ENCODE results near the gene WASF3. TPM values are rescaled to one million over a fixed set of nuclear protein-coding genes. Genes with fewer than 3 reads are reported as not detected.

The WASF3 gene
- polyA plus RNA-seq (ENCODE audit: insufficient read length in 10 of 10), result 10 to 100 TPM; 10.6 to 17.1 (median 12.3) TPM
- long read RNA-seq, donor 1, result 0 reads
- long read RNA-seq, donor 2, full-length matches to known transcripts, result 1 of 1 reads
- long read RNA-seq, donor 2, partial matches to known transcripts, result 0 of 1 reads
- long read RNA-seq, donor 2, other reads (novel, unspliced or antisense), result 0 of 1 reads
- long read RNA-seq, donor 3, result 0 reads
- long read RNA-seq, donor 4, full-length matches to known transcripts, result 3 of 3 reads
- long read RNA-seq, donor 4, partial matches to known transcripts, result 0 of 3 reads
- long read RNA-seq, donor 4, other reads (novel, unspliced or antisense), result 0 of 3 reads
- long read RNA-seq, donor 5, result 0 reads
- long read RNA-seq, donor 6, partial matches to known transcripts, result 23 of 23 reads
- long read RNA-seq, donor 6, other reads (novel, unspliced or antisense), result 0 of 23 reads
- long read RNA-seq, donor 7, partial matches to known transcripts, result 16 of 16 reads
- long read RNA-seq, donor 7, other reads (novel, unspliced or antisense), result 0 of 16 reads
- long read RNA-seq, donor 8, full-length matches to known transcripts, result 2 of 2 reads
- long read RNA-seq, donor 8, partial matches to known transcripts, result 0 of 2 reads
- long read RNA-seq, donor 8, other reads (novel, unspliced or antisense), result 0 of 2 reads
- long read RNA-seq, donor 9, result 0 reads

GRCh38 chr13:26557393-26558073 is at the start of gene WASF3:
TSS of gene WASF3 (plus strand) at chr13:26557683. CDS start at chr13:26642271, 84,588 bp downstream.
- DNase-seq, result peak; percentile 94 to 97 (median 95)

- peak in 2 of 3 donors; percentile 61 to 70 for DNase-seq
These were observed 48.6 kb upstream of the WASF3 start for GRCh38 chr13:26508885-26509284.

DNA sequence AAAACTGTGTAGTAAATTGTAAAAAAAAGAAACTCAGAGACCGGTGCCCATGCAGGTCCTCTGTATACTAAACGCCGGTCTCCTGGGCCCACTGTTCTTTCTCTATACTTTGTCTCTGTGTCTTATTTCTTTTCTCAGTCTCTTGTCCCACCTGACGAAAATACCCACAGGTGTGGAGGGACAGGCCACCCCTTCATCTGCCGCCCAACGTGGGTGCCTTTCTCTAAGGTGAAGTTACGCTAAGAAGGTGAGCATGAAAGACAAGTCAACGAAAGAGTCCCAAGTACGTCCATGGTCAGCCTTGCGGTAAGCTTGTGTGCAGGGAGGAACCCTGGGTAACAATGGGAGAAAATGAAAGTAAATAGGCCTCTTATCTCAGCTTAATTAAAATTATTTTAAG is 48.0 kb upstream of the WASF3 start:
- DNase-seq, result no peak

- no peak for DNase-seq
These were observed 43.6 kb upstream of the WASF3 start for GRCh38 chr13:26513931-26514330.

- DNase-seq, result no peak
These were observed 41.8 kb upstream of the WASF3 start for GRCh38 chr13:26515721-26516120.

DNA sequence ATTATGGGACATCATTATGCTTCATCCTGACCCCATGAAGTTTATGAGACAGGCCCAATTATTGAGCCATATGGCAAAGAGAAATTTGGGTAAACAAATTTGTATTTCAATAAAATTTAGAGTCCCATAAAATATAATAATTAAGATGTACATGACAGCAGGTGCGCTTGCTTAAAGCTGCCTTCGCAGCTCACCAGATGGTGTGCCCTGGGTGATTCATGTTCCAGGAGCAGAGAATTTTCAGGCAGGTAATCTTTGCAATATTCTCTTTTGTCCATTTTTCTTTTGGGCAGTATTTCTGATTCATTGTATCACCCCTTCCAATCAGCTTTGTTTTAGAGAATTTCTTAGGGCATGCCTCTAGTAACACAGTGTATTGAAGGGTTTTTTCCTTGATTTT is 39.5 kb upstream of the WASF3 start:
- DNase-seq, result no peak

GRCh38 chr13:26518451-26518959 is 39.0 kb upstream of the WASF3 start:
- no peak for DNase-seq

DNA sequence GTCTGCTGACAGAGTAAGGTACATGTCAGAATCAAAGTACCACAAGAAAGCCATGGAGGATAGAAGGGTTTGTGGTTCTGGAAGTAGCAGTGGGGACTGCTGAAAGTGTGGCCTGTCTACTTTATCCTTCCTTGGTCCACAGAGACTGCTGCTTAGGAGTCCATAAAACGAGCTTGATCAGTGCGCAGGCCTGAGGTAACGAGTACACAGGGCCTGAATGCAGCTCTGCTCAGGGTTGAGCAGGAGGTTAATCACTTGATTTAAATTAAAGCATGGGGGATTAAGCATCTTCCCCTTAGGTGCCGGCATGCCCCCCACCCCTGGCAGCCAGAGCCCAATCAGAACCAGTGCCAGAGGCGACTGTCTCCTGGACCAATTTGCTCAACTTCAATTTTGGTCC is 34.9 kb upstream of the WASF3 start:
- no peak for DNase-seq

GRCh38 chr13:26523007-26523406 is 34.5 kb upstream of the WASF3 start:
- no peak for DNase-seq

DNA sequence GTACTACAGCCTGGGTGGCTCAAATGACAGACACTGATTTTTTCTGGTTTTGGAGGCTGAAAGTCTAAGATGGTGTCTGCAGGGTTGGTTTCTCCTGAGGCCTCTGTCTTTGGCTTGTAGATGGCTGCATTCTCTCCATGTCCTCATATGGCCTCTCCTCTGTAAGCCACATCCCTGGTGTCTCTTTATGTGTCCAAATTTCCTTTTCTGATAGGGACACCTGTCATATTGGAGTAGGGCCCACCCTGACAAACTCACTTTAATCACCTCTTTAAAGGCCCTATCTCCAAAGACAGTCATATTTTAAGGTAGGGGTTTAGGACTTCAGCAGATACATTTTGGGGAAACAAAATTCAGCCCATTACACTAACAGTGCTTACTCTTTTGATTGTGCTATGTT is 32.0 kb upstream of the WASF3 start:
- DNase-seq, result no peak

DNA sequence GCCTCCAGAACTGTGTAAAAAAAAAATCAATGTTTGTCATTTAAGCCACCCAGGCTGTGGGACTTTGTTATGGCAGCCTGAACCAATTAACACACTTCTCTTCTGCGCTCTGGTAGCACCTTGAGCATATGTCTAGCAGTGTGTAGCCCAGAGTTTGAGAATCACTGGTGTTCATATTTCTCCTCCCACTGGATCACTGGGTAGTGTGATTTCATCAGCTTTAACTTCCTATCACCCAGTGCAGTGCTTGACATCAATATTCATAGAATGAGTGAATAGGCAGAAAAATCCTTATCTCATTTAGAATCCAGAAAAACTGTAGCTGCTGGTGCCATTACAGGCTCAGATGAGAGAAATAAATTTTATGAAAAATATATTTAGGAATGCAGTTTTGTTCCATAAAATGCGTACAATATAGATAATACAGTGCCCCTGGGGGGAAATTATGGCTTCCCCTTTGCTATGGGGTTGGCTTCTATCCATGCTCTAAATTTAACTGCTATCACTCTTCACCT is 30.7 kb upstream of the WASF3 start:
- DNase-seq, result no peak

GRCh38 chr13:26528527-26528926 is 29.0 kb upstream of the WASF3 start:
- no peak for DNase-seq

GRCh38 chr13:26529441-26529840 is 28.0 kb upstream of the WASF3 start:
- peak; percentile 47 to 84 (median 78) for DNase-seq

DNA sequence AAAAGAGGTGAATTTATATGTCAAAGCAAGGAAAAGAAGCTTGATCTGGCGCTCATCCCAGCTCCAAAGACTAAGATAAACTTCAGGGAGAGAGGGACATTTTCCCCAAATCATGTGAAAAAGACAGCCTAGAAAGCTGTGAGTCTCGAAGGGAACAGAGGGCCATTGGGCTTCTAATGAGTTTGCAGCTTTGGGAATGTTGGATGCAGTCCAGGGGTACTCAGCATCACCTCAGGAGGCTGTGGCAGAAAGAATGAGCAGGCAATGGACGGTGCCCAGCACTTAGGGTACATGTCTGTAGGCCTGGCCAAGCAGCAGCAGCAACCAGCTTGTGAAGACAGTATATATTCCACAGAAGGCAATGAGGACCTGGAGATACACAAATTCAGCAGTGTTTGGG is 25.7 kb upstream of the WASF3 start:
- DNase-seq, result no peak

DNA sequence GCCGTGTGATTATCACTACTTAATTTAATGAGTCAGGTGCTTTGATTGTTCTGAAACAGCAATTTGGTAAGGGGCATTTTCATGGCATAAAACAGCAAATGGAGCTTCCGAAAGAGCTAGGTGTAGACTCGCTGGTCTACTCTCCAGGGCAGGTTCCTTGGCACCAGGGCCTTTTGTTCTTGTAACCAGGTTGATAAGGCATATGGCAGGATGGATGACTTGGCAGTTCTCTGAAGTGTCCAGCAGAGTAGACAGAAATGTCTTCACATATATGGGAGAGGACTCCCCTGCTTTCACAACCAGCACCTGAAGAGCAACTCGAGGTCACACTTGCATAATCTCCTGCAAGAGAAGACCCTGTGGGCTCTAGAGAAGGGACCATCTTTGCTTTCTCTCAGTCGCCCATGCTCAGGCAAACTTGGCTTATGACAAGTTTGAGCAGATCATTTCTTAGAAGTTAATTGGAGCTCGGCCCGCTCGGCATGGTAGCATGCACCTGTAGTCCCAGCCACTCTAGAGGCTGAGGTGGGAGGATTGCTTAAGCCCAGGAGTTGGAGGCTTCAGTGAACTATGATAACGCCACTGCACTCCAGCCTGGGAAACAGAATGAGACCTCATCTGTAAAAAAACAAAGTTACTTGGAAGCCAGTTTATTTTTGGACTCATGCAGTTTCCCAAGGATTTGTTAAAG is 23.3 kb upstream of the WASF3 start:
- DNase-seq, result no peak

DNA sequence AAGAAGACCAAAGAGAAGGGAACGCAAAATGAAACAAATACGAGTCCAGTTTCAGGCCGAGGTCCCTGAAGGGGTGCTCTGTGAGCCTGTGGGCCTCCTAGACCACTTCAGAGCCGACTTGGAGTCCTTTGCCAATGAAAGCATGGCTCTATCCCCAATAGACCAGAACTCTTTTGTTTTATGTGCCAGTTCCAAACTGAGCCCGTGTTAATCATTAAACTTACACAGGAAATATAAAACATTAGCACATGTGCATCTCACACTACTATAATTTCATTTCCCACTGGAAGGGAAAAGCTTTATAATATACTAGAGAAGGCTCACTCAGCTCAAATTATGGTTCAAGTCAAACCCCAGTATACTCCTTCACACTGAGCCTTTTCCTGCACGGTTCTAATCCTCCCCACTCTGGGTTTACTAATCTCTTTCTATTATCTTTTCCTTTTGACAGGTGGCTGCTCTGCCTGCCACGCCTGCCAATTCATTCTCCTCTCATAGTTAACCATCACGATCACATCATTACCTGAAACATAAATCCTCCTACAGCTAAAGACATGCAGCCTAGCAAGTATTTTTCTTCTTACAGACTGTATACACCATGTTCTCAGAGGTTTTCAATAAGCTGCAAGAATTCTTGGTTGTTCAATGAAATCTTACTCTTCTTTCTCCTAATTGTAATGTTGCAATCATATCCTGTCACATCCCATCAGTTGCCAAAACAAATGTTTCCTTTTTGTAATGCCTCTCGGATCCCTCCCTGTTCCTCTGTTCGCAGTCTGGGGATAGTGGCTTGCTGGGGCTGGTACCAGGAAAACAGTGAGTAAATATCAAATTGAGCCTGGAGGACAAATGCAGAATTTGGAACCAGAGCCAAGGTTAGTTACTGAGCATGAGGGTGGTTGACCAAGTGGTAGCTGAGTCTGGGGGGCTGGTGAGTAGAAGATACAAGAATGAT is 18.8 kb upstream of the WASF3 start:
- DNase-seq, result no peak

GRCh38 chr13:26539738-26540292 is 17.7 kb upstream of the WASF3 start:
- DNase-seq, result no peak

DNA sequence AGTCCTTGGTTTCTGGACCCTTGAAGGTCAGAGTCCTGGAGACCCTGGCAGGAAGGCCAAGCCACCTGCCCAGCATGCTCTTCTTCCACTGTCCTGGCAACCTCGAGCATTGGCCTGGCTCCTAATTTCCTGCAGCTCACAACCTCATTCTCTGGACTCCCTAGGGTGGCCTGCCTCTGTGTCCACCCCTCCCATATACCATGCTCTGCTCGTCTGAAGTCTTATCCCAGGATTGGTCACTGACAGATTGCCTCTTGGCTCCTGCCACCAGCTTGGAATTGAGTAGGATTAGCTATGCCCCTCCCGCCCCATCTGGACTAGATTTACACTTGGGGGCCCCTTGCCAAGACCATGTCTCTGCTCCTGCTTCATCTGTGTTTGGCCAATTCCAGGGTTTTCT is 17.1 kb upstream of the WASF3 start:
- DNase-seq, result peak in 1 of 3 donors; percentile 54

DNA sequence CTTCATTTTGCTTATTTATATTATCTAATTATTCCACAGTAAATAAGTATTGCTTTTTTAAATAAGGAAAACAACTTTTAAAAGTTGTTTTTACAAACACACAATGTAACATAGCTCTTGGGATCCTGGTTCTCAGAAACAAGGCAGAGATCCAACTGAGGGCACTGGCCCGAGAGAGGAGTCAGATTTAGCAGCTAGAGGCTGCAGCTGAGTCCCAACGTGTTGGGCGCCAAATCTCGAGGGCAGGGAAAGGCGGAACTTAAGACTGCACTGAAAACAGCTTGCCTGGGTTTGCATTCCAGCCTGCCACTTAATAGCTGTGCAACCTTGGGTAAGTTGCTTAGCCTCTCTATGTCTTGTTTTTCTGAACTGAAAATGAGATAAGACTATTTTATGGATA is 16.4 kb upstream of the WASF3 start:
- no peak for DNase-seq
